IPS-20b (cell line): ENCODE measurements around the gene ATG4B.

Source experiments
- H3K27ac ChIP-seq: one replicate; pipeline ENCODE4 v1.5.1; 2013; ENCODE audit warnings: low read length
- H3K27me3 ChIP-seq: 2 replicates; pipeline ENCODE4 v1.6.1; 2013; ENCODE audit warnings: mild to moderate bottlenecking, low read length, inconsistent platforms; ENCODE audit not compliant: insufficient read depth
- H3K36me3 ChIP-seq: 2 replicates; pipeline ENCODE4 v1.6.1; 2013; ENCODE audit warnings: low read depth, mild to moderate bottlenecking, inconsistent platforms, low read length, moderate library complexity; ENCODE audit not compliant: insufficient read depth
- H3K4me1 ChIP-seq: 2 replicates; pipeline ENCODE4 v1.6.1; 2013; ENCODE audit warnings: mild to moderate bottlenecking, control low read depth, inconsistent platforms, low read length, moderate library complexity; ENCODE audit not compliant: insufficient read depth
- H3K4me3 ChIP-seq: 2 replicates; pipeline ENCODE4 v1.5.1; 2013; ENCODE audit warnings: mild to moderate bottlenecking, low read length, inconsistent platforms
- H3K9ac ChIP-seq: 2 replicates; pipeline ENCODE4 v1.6.1; 2013; ENCODE audit warnings: low read depth, mild to moderate bottlenecking, inconsistent platforms, low read length, moderate library complexity
- H3K9me3 ChIP-seq: 2 replicates; pipeline ENCODE4 v1.6.1; 2013; ENCODE audit warnings: mild to moderate bottlenecking, low read depth, low read length, inconsistent platforms; ENCODE audit not compliant: insufficient read depth

The ATG4B gene

GRCh38 chr2:241673797-241674725, 36.6 kb downstream of the ATG4B start:
- H3K4me1 ChIP-seq: no peaks in the 10 kb centered on the region
- peaks cover 67% of the 10 kb centered on the region for H3K36me3 ChIP-seq
- no peak overlapping the region for H3K4me3 ChIP-seq
- H3K9me3 ChIP-seq: no peaks in the 10 kb centered on the region
- H3K27ac ChIP-seq: no peak overlapping the region
- no peak overlapping the region for H3K9ac ChIP-seq
- no peaks in the 10 kb centered on the region for H3K27me3 ChIP-seq

DNA sequence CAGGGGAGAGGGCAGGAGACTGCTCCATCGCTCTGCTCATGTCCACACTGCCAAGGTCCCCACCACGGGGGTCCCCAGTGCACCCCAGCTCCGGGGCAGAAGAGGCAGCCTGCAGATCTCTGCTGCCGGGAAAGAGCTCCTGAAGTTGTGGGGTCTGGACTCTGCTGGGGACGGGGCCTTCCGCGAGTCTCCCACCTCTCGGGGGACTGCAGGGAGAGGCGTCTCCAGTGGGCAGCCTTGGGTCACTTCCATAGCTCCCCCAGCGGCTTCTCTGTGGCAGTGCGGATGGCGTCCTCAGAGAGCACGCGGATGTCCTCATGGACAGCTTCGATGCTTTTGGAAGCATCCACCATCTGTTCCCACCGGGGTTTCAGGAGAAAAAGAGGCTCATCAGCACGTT, 38.4 kb downstream of the ATG4B start:
- Histone ChIP-seq H3K4me3 (no peak overlapping the region), H3K27me3 (no peaks in the 10 kb centered on the region), H3K9ac (no peak overlapping the region), H3K36me3 (peaks cover 68% of the 10 kb centered on the region), H3K4me1 (no peaks in the 10 kb centered on the region), H3K27ac (no peak overlapping the region), H3K9me3 (no peaks in the 10 kb centered on the region)

- no peaks in the 10 kb centered on the region for H3K9me3 ChIP-seq
- no peaks in the 10 kb centered on the region for H3K27me3 ChIP-seq
- no peak overlapping the region for H3K9ac ChIP-seq
- H3K4me1 ChIP-seq: no peaks in the 10 kb centered on the region
- no peak overlapping the region for H3K4me3 ChIP-seq
- H3K27ac ChIP-seq: no peak overlapping the region
- H3K36me3 ChIP-seq: peaks cover 70% of the 10 kb centered on the region
These were observed 39.2 kb downstream of the ATG4B start for GRCh38 chr2:241676665-241677064.

DNA sequence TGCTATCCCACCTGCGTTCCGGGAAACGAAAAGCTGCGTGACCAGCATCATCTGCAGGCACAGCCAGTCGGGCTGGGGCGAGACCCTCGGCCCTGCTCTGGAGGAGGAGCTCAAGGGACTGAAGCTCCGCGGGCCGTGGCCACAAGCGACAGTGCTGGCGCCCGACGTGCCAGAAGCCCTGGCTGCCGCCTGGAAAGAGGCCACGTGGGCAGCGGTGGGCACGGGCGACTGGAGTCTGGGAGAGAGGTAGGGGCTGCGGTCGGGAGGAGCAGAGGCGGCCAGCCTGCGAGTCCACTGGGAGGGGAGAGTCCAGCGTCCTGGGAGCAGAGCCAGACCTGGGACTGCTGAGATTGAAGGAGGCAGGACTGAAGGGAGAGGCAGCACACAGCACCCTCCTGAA, 39.9 kb downstream of the ATG4B start:
- H3K9me3 ChIP-seq: no peaks in the 10 kb centered on the region
- no peaks in the 10 kb centered on the region for H3K4me1 ChIP-seq
- peaks cover 71% of the 10 kb centered on the region for H3K36me3 ChIP-seq
- no peak overlapping the region for H3K4me3 ChIP-seq
- no peaks in the 10 kb centered on the region for H3K27me3 ChIP-seq
- no peak overlapping the region for H3K9ac ChIP-seq
- H3K27ac ChIP-seq: no peak overlapping the region

- Histone ChIP-seq H3K36me3 (peaks cover 78% of the 10 kb centered on the region), H3K9ac (no peak overlapping the region), H3K4me1 (no peaks in the 10 kb centered on the region), H3K27me3 (no peaks in the 10 kb centered on the region), H3K4me3 (no peak overlapping the region), H3K27ac (no peak overlapping the region), H3K9me3 (no peaks in the 10 kb centered on the region)
These were observed 40.8 kb downstream of the ATG4B start for GRCh38 chr2:241678307-241678706.

GRCh38 chr2:241678784-241679540, 41.5 kb downstream of the ATG4B start:
- H3K27me3 ChIP-seq: no peaks in the 10 kb centered on the region
- H3K27ac ChIP-seq: no peak overlapping the region
- peaks cover 85% of the 10 kb centered on the region for H3K36me3 ChIP-seq
- H3K9me3 ChIP-seq: no peaks in the 10 kb centered on the region
- no peak overlapping the region for H3K4me3 ChIP-seq
- no peak overlapping the region for H3K9ac ChIP-seq
- no peaks in the 10 kb centered on the region for H3K4me1 ChIP-seq

DNA sequence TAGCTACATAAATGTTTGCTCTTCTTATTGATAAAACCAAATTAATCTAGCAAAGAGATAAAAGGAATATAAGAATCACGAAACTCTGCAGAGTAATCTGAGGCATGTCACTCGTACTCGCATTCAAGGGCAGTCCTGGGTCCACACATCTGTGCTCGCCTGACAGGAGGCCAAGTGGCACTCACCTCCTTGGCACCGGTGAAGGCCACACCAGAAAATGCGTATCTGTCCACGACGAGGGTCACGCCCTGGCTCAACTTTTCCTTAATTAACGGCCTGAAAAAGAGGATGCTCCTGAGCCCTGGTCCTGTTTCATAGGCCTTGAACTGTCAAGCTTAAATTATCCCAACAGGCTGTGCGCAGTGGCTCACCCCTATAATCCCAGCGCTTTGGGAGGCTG, 42.6 kb downstream of the ATG4B start:
- H3K27ac ChIP-seq: no peak overlapping the region
- H3K9me3 ChIP-seq: no peaks in the 10 kb centered on the region
- no peak overlapping the region for H3K4me3 ChIP-seq
- H3K4me1 ChIP-seq: no peaks in the 10 kb centered on the region
- no peaks in the 10 kb centered on the region for H3K27me3 ChIP-seq
- no peak overlapping the region for H3K9ac ChIP-seq
- peaks cover 88% of the 10 kb centered on the region for H3K36me3 ChIP-seq

- peaks cover 5% of the 10 kb centered on the region; the same call in 1 of the 2 replicates for H3K4me1 ChIP-seq
- no peak overlapping the region for H3K27ac ChIP-seq
- no peaks in the 10 kb centered on the region for H3K9me3 ChIP-seq
- no peak overlapping the region for H3K9ac ChIP-seq
- no peak overlapping the region for H3K4me3 ChIP-seq
- H3K36me3 ChIP-seq: peaks cover 93% of the 10 kb centered on the region
- no peaks in the 10 kb centered on the region for H3K27me3 ChIP-seq
These were observed 43.5 kb downstream of the ATG4B start for GRCh38 chr2:241680827-241681599.

DNA sequence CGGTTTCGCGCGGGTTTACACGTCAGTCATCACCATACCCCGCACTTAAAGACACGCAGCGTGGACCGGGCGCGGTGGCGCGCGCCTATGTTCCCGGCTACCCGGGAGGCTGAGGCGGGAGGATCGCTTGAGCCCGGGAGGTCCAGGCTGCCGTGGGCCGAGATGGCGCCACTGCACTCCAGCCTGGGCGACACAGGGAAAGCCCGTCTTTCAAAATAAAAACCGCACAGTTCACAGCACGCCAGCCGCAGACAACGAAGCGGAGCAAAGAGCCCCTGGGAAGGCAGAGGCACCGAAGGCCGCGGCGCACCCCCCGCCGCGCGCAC, 48.8 kb downstream of the ATG4B start:
- Histone ChIP-seq H3K36me3 (peaks cover 54% of the 10 kb centered on the region), H3K9me3 (no peaks in the 10 kb centered on the region), H3K9ac (peak overlapping the region; percentile 96), H3K4me3 (peak overlapping the region; percentile 96), H3K27ac (peak overlapping the region; percentile 80), H3K4me1 (peaks cover 9% of the 10 kb centered on the region; the same call in 1 of the 2 replicates), H3K27me3 (no peaks in the 10 kb centered on the region)

DNA sequence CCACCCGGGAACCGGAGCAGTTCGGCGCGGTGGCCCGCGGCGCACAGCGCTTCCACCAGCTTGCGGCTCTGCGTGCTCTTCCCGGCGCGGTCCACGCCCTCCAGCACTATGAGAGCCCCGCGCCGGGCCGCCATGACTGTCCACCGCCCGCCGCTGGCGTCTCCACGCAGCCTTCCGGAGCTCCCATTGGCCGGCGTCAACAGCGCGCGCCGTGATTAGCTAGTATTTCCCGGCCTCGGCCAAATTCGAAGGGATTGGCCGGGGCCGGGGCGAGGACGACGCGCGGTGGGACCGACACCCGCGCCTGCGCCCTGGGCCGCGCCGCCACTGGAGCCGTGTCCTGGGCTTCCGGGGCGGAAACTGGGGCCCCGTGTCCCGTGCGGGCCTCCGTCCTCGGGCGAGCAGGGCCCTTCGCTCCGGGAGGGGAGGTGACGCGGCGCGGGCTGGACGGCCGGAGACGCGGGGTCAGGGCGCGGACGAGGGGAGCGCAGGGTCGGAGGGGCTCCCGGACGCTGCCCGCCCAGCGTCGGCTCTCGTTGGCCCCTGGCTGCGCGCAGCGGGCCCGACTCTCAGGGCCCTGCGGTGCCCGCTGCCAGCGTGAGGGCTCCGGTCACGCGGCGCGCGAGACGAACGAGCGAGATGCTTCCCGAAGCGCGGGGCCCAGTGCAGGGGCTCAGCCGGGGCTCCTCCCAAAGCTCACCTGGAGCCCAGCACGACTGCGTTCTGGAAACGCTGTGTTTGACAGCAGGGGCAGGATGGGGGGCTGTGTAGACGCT, 49.3 kb downstream of the ATG4B start, which contains the start of gene DTYMK:
DTYMK (minus strand) TSS at position 166 of the 776 bp plus-strand sequence; CDS start at position 134, 32 bp downstream.
- Histone ChIP-seq H3K36me3 (peaks cover 52% of the 10 kb centered on the region), H3K9ac (peak within 1 kb of the TSS; percentile 96), H3K27ac (peak within 1 kb of the TSS; percentile 80)

GRCh38 chr2:241689306-241689705, 51.8 kb downstream of the ATG4B start:
- Histone ChIP-seq H3K9me3 (no peaks in the 10 kb centered on the region), H3K4me3 (no peak overlapping the region), H3K27me3 (no peaks in the 10 kb centered on the region), H3K36me3 (peaks cover 29% of the 10 kb centered on the region), H3K9ac (no peak overlapping the region), H3K4me1 (peaks cover 9% of the 10 kb centered on the region; the same call in 1 of the 2 replicates), H3K27ac (no peak overlapping the region)

More for the DNA sequence above, 49.3 kb downstream of the ATG4B start, which contains the start of gene DTYMK:
- H3K4me1 ChIP-seq: peaks cover 9% of the 10 kb centered on the region; the same call in 1 of the 2 replicates
- H3K9me3 ChIP-seq: no peaks in the 10 kb centered on the region
- H3K4me3 ChIP-seq: peak within 1 kb of the TSS; percentile 96
- no peaks in the 10 kb centered on the region for H3K27me3 ChIP-seq
